ENCODE results near the gene ITLN1.

Gene ITLN1

GRCh38 chr1:160855181-160855981, 29.6 kb downstream of the ITLN1 start:
- DNase-seq (ENCODE audit: low read depth): no peak

GRCh38 chr1:160853754-160854153, 31.2 kb downstream of the ITLN1 start:
- DNase-seq (ENCODE audit: low read depth): no peak

- DNase-seq (ENCODE audit: low read depth): no peak
These were observed 32.0 kb downstream of the ITLN1 start for GRCh38 chr1:160853014-160853413.

GRCh38 chr1:160850993-160851392, 34.0 kb downstream of the ITLN1 start:
- DNase-seq (ENCODE audit: low read depth): no peak

GRCh38 chr1:160850541-160850940, 34.4 kb downstream of the ITLN1 start:
- DNase-seq (ENCODE audit: low read depth): no peak

GRCh38 chr1:160846281-160846680, 38.7 kb downstream of the ITLN1 start:
- DNase-seq (ENCODE audit: low read depth): no peak

GRCh38 chr1:160844447-160845232, 40.3 kb downstream of the ITLN1 start:
- no peak for DNase-seq (ENCODE audit: low read depth)

- DNase-seq (ENCODE audit: low read depth): no peak
These were observed 43.9 kb downstream of the ITLN1 start for GRCh38 chr1:160841079-160841478.

GRCh38 chr1:160839746-160840145, 45.2 kb downstream of the ITLN1 start:
- DNase-seq (ENCODE audit: low read depth): no peak

- no peak for DNase-seq (ENCODE audit: low read depth)
These were observed 46.1 kb downstream of the ITLN1 start for GRCh38 chr1:160838888-160839287.

GRCh38 chr1:160837558-160838205, 47.3 kb downstream of the ITLN1 start:
- peak; percentile 81 for DNase-seq (ENCODE audit: low read depth)

- DNase-seq (ENCODE audit: low read depth): no peak
These were observed 47.9 kb downstream of the ITLN1 start for GRCh38 chr1:160836981-160837557.

- no peak for DNase-seq (ENCODE audit: low read depth)
These were observed 48.4 kb downstream of the ITLN1 start for GRCh38 chr1:160836561-160836960.

GRCh38 chr1:160835751-160836150, 49.2 kb downstream of the ITLN1 start:
- DNase-seq (ENCODE audit: low read depth): no peak

- peak; percentile 49 for DNase-seq (ENCODE audit: low read depth)
These were observed 49.9 kb downstream of the ITLN1 start for GRCh38 chr1:160834945-160835565.

GRCh38 chr1:160830321-160831153, 54.4 kb downstream of the ITLN1 start:
- peak; percentile 70 for DNase-seq (ENCODE audit: low read depth)

- no peak for DNase-seq (ENCODE audit: low read depth)
These were observed 55.2 kb downstream of the ITLN1 start for GRCh38 chr1:160829766-160830165.

- no peak for DNase-seq (ENCODE audit: low read depth)
These were observed 57.6 kb downstream of the ITLN1 start for GRCh38 chr1:160827418-160827817.

- no peak for DNase-seq (ENCODE audit: low read depth)
These were observed 58.4 kb downstream of the ITLN1 start for GRCh38 chr1:160826546-160826945.

Data from activated gamma-delta T cell treated with anti-CD3 and anti-CD28 coated beads, Interleukin-2, amount 50 U/mL, for 16 hours (primary cell).